ENCODE results near the gene GPR63.

GPR63 gene

DNA sequence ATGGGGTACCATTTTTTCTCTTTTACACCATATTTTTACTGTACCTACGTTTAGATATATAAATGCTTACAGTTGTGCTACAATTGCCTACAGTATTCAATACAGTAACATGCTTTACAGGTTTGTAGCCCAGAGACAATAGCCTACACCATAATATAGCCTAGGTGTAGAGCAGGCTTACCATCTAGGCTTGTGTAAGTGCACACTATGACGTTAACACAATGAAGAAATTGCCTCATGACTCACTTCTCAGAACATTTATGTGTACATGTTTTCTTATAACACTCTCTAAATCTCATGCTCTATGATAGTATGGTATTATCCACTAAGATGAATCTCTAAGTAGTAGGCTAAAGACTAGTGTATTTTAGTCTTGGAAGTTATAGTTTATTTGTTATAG is 13.5 kb downstream of the GPR63 start:
- no peak for DNase-seq (ENCODE audit: low read depth in 2 of 2)

DNA sequence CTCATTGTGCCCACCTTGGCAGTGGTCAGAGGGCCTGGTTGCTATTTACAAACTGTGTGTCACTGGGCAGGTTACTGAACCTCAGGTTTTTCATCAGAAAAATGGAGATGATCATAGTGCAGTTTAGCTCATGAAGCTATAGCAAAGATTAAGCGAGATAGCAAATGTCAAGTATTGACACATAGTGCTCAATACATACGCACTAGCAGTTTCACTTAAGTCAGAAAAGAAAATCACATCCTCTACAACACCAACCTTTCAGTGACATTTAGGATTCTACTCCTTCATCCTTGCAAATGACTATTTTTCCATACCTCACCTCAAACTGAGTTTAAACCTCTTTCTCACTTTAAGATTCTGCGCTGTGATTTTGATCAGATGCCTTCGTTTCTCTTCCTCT is 16.2 kb downstream of the GPR63 start:
- no peak for DNase-seq (ENCODE audit: low read depth in 2 of 2)

DNA sequence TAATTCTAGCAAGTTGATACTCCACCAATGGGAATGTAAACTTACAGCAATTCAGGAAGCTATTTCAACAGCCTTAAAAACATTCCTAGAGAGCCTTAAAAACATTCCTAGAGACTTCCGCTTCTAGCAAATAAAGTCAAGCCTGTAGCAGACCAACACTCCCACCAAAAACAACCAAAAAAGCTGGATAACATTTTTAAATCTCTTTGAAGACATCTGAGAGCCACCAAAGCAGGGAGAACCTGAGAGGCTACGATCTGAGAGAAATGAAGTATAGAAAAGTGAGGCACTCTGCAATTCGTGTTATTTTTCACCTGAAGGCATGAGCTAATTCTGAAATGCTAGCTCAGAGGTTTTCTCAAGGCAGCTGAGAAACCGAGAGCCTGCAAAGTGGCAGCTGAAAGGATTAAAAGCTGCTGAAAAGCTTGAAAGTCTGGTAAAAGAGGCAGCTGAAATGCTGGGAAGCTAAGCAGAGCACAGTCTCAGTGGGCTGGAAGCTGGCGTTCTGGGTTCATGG is 20.9 kb downstream of the GPR63 start:
- DNase-seq (ENCODE audit: low read depth in 2 of 2), result no peak

DNA sequence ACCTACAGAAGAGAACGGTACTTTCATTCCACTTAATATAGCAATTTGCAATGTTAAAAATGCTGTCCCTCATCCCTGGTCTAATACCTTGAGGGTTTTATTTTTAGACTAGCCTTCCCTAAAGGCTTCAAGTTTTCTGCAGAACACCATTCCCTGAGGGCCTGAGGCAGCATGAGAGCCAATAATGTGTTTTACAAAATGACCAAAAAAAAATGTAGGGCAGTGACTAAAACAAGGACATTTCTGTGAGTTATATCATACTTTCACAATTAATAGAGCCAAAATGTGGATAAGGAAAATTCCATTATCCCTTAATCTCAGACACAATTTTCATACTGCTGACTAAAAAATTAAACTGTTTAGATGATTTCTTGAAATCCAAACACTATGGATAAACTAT is 22.7 kb downstream of the GPR63 start:
- no peak for DNase-seq (ENCODE audit: low read depth in 2 of 2)

DNA sequence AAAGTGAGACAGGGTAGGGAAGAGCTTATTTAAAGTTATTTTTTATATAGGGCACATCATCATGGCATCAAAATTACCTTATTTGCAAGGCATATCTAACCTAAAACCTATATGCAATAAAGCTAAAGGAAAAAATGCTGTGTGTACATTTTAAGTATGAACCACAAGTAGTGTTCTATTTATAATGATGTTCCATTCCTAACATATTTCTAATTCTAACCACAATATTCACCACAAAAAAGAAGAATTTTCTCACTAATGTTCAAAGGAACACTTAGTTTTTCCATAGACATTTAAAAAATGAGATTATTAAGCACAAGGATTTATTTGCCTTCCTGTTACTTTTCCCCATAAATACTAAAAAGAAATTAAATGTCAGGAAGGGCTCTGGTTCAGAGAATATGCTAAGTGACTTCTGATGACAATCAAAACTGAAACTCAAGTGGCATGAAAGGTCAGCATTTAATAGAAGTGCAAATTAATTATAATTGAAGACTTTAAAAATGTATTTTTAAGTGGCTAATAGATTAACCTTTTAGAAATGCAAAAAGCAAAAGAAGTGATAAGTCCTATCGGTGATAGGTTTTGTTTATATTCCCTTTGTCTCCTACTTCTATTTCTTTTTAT is 25.1 kb downstream of the GPR63 start:
- DNase-seq (ENCODE audit: low read depth in 2 of 2), result no peak

DNA sequence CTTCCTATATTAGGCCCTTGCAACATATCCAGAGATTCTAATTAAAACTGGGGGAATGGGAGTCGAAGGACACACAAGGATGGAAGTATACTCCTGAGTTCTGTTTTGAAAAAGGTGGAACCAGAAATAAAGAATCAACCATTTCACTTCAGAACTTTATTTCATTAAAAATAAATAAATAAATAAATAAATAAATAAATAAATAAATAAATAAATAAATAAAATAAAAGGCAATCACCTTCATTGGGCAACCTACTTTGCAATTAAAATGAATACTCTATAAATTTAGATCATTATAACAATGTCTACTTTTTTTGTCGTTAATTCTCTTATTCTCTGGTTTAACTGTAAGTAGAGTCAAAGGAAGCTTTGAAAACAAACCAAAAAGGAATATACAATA is 25.6 kb downstream of the GPR63 start:
- DNase-seq (ENCODE audit: low read depth in 2 of 2), result no peak

DNA sequence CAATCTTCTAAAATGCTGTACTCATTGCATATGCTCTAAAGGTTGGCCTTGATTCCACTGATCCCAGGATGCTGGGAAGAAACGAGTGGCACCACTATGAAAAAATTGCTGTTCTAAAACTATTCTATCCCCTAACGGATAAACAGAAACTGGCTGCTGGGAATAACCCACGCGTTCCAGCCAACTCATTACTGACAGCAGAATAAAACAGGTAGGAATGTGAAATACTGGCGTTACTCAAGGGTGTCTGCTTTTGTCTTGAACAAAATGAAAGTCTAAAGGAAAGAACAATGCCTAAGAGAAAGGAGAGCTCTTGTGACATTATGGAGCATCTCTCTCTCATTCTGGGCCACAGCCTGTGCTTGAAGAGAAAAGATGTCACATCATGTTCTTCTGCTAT is 26.1 kb downstream of the GPR63 start:
- DNase-seq (ENCODE audit: low read depth in 2 of 2), result no peak

DNA sequence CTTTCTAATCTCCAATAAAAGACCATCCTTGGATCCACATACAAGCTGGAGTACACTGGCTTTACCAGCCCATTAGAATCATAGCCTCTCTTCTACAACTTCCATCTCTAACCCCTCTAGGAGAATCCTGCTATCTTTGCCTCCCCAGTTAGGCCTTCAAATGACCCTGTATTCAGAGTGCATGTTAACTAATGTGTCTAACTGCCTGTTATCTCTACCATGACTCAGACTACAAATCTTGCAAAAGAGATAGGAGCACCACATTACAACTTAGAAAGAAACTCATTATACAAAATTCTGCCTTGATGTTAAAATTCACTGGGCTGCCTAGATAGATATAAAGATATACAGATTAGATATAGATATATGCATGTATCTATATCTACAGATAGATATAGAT is 28.2 kb downstream of the GPR63 start:
- DNase-seq (ENCODE audit: low read depth in 2 of 2), result no peak

DNA sequence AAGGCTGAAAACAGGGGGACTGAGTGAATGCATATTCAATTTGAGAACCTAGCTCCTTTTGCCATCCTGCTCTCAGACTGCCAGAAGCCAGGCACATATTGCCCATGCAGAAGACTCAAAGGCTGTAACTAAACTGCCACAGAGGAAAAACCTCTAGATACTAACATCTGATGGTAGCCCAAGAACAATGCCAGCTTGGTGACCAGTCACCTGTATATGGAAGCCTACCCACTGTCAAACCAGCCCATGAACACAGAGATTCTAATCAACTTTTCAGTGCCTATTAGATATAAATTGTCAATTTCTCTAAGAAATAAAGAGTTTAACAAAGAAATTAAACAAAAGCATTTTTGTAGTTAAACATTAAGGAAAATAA is 34.2 kb downstream of the GPR63 start:
- no peak for DNase-seq (ENCODE audit: low read depth in 2 of 2)

DNA sequence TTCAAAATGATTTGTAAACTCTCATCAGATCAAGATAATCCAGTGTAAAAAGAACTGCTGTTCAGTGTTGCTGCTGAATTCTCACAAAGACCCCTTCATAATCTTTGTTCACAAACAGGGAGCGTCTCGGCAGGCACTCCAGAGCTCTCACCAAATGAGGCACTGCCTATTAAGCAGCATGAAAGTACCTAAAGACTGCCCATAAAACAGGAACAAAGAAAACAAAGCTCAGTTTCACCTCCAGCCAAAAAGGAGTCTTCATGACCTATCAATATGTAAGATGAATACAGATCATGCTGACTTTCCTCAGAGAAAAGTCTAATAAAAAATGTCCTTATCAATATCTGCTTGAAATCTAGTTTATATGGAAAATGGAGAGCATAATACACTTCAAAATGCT is 41.8 kb downstream of the GPR63 start:
- no peak for DNase-seq (ENCODE audit: low read depth in 2 of 2)

DNA sequence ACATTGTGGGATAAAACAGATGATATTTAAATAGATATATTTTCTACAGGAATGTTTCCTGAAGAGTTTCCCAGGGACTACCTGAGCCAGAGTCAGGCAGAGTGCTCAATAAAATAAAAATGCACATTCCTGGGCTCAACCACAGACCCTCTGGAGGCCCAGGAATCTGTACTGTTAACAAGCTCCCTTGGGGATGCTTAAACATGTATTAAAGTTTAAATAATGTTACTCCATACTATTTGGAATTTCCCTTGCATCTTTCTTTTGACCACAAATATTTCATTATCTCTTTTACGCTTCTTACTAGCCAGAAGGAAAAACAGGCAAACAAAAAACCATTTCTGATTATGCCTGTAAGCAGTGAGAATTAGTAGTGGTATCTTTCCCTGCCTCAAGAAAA is 42.3 kb downstream of the GPR63 start:
- DNase-seq (ENCODE audit: low read depth in 2 of 2), result no peak

DNA sequence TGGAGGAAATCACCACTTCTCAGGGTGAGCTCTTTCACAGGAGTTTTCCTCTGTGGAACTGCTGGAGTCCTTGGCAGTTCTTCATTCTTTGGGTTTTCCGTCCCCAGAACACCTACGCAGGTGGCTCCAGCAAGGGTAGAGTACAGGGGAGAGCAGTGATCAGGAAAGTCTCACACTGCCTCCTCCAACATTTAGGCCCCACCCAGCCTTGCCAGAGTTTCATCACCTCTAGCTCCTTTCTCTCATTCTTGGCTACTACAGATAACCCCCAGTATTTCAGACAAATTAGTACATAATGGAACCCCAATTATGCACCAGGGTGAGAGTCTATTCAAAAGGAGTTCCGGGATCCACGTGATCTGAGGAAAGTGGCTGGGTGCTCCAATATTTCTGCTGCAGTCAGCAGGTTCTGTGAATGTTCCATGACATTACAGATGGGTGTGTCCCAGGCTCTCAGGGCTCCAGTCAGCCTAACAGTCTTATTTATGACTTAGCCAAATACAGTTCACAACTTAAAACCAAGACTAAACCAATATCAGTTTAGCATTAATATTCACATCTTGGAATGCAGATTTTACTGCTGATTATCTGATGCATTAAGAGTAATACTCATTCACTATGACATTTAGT is 44.6 kb downstream of the GPR63 start:
- DNase-seq (ENCODE audit: low read depth in 2 of 2), result no peak

DNA sequence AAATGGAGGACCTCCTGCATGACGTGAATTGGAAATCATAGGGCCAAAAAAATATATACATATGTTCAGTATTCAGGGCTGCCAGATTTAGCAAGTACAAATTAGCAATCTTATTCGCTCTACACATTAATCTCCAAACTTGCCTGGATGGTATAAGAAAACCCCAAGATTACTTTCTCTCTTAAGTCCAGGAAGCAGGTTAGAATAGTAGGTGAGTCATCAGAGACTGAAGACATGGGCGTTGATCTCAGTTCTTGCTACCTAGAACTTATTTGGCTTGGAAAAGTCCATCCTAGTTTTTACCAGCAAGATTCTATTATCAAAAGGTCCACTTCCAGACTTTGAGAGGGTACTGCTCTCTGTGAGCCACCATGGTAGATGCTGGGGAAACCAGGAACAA is 47.4 kb downstream of the GPR63 start:
- no peak for DNase-seq (ENCODE audit: low read depth in 2 of 2)

DNA sequence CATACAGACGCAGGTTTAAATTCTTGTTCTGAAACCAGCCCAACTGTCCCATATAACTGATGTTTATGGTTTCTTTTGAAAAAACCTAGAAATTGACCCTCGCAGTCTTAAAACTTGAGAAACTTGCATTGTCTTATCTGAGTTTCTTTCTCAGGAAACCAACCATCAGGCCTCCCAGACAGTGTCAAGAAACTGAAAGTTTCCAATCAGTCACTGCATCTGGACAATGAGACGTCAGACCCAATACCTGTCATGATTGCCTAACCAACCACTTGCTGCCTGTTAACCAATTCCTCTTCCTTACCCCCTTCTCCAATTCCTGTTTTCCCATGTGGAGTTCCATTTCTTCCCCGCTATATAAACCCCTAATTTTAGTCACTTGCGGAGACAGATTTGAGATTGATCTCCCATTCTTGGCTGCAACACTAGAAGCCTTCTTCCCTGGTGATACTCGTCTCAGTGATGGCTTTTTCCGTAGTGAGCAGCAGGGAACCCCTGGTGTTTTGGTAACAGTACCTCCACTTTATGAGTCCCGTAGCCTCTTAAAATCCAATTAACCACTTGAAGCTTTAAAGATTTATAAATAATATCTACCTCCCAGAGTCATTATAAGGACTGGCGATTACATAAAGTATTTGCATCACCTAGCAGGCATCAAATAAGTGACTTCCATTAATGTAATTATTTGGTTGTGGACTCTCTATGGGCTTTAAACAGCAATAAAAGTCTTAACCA is 49.3 kb downstream of the GPR63 start:
- DNase-seq (ENCODE audit: low read depth in 2 of 2), result no peak

DNA sequence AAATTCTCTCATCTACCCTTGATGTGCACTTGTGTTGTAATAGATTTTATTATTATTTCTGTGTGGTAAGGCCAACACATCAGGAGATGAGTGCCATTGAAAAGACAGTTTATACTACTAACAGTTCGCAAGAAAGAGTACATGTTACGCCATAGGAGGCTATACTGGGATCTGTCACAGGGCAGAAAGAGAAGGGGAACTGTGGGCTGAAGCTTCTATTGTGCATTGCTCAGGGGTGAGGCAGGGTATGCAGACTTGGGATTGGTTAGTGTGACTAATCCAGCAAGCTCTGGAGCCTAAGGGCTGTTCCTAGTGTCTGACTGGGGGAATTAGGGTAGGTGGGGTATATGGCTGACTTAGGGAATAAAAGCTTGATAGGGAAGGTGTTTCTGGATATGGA is 50.9 kb downstream of the GPR63 start:
- no peak for DNase-seq (ENCODE audit: low read depth in 2 of 2)

DNA sequence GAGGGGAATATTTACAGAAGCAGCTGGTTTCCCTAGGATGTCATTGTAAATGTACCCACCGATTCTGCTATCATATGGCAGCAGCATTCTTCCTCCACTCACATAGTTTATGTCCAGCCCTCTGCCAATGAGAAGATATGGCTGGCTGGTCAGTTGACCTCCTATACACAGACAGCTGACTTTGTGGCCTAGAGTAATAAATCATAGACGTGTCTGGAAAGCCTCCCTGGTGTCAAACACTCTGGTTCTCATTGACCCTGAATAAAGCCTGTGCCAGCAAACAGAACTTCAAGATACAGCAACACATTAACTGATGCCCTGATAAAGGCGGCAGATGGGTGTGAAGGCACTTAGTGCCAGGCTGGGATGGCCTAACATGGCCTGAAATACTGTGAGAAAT is 52.6 kb downstream of the GPR63 start:
- DNase-seq (ENCODE audit: low read depth in 2 of 2), result no peak

DNA sequence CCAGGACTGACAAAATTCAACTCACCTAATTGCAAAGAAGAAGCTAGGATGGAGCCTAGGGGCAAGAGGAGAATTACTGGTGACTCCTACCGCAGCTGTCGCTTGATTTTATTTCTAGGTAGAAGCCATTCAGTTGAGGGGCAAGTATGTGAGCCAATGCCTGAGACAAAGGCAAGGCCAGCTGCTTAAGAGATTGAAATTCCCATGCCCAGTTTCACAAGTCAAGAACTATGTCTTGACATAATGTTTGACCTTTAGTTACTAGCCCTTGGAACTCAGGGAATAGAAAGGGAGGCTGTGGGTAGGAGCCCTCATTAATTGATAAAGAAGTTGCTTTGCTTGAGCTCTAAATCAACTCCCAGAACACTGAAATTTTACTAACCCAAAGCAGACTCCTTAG is 54.0 kb downstream of the GPR63 start:
- no peak for DNase-seq (ENCODE audit: low read depth in 2 of 2)

DNA sequence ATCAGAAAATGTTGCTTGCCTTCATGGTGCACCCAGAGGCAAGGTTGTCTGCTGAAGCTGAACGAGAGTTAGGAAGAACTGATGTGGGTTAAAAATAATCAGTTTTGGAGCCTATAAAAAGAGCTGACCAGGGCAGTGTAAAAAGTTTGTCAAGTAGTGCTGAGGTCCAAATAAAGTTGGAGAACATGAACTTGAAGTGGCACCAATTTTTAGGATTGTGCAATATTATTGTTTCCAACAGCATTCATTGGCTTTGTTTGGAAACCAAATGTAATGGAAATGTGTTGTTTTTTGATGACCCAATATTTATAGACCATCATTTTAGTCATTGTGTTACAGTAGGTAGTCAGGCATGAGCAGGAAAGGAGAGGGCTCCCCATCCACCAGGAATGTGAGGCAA is 55.7 kb downstream of the GPR63 start:
- DNase-seq (ENCODE audit: low read depth in 2 of 2), result no peak

DNA sequence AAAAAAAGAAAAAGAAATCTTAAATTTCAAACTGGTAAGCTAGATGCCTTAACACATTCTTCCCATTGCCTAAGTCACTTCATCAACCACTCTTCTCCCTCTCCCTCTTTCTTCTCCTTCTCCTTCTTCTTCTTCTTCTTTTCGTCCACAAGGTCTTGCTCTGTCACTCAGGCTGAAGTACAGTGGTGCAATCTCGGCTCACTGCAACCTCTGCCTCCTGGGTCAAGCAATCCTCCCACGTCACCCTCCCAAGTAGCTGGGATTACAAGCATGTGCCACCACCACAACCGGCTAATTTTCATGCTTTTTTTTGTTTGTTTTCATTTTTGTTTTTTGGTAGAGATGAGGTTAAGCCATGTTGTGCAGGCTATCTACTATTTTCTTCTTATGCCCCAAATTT is 60.2 kb downstream of the GPR63 start:
- no peak for DNase-seq (ENCODE audit: low read depth in 2 of 2)

DNA sequence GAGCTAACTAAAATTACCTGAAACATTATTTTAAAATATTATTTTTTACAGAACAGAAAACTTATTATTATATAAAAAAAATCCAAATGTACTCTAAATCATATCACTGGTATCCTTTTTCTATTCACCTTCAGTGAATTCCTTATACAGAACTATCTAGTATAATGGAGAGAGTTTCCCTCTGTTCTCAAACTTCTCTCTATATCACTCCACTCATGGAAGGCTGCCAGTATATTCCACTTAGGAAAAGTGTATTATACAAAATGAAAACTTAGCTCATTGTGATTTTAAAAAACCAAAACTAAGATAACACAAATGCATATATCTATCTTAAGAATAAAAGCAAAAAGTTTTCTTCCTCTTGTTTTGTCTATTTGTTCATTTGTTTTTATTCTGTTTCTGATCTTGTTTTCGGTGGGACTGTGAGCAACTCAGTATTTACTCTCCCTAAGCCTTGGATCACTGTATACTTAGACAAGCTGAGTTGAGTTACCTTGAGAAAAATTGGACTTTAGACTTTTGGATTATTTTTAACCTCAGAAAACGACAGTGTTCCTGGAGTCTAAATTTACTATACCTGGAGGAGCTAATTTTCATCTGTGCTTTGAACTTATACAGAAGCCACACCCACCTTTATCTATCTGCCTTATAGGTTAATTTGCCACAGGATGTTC is 61.4 kb downstream of the GPR63 start:
- DNase-seq (ENCODE audit: low read depth in 2 of 2), result no peak

DNA sequence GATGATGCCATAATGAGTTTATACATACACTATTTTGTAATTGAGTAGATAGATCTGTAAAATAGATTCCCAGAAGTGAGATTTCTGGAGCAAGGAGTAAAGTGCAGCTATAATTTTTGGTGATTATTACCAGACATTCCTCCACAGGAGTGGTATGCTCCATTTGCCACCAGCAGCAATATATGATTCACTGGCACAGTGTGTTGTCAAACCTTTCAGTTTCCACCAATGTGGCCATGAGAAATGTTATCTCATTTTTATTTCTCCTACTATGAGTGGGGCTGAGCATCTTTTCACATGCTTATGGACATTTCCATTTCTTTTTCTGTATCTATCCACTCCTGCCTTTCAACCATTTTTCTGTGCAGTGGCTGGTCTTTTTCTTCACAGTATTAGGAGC is 70.5 kb downstream of the GPR63 start:
- DNase-seq (ENCODE audit: low read depth in 2 of 2), result no peak

DNA sequence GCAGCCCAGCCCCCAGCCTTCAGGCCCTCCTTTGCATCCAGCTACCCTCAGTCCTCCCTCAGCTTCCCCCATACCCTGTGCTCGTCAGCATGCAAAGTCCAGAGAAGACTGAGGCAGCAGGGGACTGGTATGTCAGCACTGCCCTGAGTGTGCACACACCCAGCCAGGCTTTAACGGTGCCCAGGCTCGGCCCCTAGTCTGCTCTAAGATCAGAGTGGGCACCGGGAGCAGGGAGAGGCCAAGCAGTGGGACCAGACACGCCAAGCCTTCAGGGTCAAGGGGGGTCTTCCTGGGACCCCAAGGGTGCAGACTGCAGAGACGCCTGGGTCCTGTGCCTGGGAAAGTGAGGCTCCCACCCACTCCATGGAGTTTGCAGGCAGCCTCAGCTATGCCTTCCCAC is 74.7 kb downstream of the GPR63 start:
- no peak for DNase-seq (ENCODE audit: low read depth in 2 of 2)

DNA sequence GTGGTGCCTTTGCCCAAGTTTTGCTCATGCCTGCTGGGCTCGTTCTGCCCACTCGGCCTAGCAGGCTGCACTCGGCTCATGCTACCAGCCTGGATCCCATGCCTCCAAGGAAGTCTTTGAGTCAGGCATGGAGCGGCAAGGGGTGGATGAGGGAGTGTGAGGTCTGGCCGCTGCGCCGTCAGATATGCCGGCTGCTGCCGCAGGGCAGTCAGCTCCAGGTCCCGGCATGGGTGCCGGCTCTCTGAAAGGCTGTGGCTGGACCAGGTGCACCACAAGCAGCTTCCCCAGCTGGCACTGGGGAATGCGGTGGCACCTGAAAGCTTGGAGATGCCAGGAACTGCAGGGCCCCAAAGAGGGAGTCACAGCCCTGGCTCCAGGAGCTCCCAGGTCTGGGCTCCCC is 75.5 kb downstream of the GPR63 start:
- DNase-seq (ENCODE audit: low read depth in 2 of 2), result no peak

Measured in stimulated activated CD8-positive, alpha-beta memory T cell treated with anti-CD3 and anti-CD28 coated beads, Interleukin-2, amount 100 ng/mL, for 1 hour (primary cell).